DOHH2 (cell line): ENCODE results near the gene TATDN2.

ENCODE experiments used
- H3F3A ChIP-seq: fragments of 200-600 bp; sonication (generic), shearing (Covaris generic); 2 replicates; pipeline ENCODE4 v1.6.0; 2016; ENCODE audit warnings: antibody characterized with exemption, mild to moderate bottlenecking; ENCODE audit not compliant: control insufficient read depth, insufficient read depth
- H3K27ac ChIP-seq: fragments of 200-600 bp; sonication (generic); 2 replicates; pipeline ENCODE4 v1.5.1; 2014; ENCODE audit warnings: low read depth, mild to moderate bottlenecking, low read length, moderate library complexity
- H3K27me3 ChIP-seq: fragments of 200-600 bp; sonication (generic); 2 replicates; pipeline ENCODE4 v1.6.1; 2014; ENCODE audit warnings: mild to moderate bottlenecking, low read length, mixed read lengths; ENCODE audit not compliant: control insufficient read depth
- H3K36me3 ChIP-seq: fragments of 200-600 bp; sonication (generic); 2 replicates; pipeline ENCODE4 v1.6.1; 2014; ENCODE audit warnings: mild to moderate bottlenecking, low read length, moderate library complexity, mixed read lengths; ENCODE audit not compliant: control insufficient read depth
- H3K4me1 ChIP-seq: fragments of 200-600 bp; sonication (generic); 2 replicates; pipeline ENCODE4 v1.6.1; 2014; ENCODE audit warnings: mild to moderate bottlenecking, low read length, mixed read lengths; ENCODE audit not compliant: control insufficient read depth
- H3K4me2 ChIP-seq: fragments of 200-600 bp; sonication (generic); 2 replicates; pipeline ENCODE4 v1.6.0; 2014; ENCODE audit warnings: mild to moderate bottlenecking, low read length, moderate library complexity
- H3K4me3 ChIP-seq: fragments of 200-600 bp; sonication (generic); 2 replicates; pipeline ENCODE4 v1.5.1; 2014; ENCODE audit warnings: mild to moderate bottlenecking, low read length, mixed read lengths
- H3K79me2 ChIP-seq: fragments of 200-600 bp; sonication (generic); 2 replicates; pipeline ENCODE4 v1.6.1; 2014; ENCODE audit warnings: mild to moderate bottlenecking, low read length, mixed read lengths; ENCODE audit not compliant: control insufficient read depth
- H3K9me2 ChIP-seq: fragments of 200-600 bp; sonication (generic); replicated peaks from 2 replicates; pipeline ENCODE4 v1.6.1; 2014; ENCODE audit warnings: mild to moderate bottlenecking, low read length, mixed read lengths; ENCODE audit not compliant: control insufficient read depth
- H3K9me3 ChIP-seq: fragments of 200-600 bp; sonication (generic); 2 replicates; pipeline ENCODE4 v1.6.1; 2014; ENCODE audit warnings: antibody characterized with exemption, low read length, mixed read lengths; ENCODE audit not compliant: control insufficient read depth, insufficient read depth
- H4K20me1 ChIP-seq: fragments of 200-600 bp; sonication (generic); 2 replicates; pipeline ENCODE4 v1.6.0; 2014; ENCODE audit warnings: low read depth, mild to moderate bottlenecking, antibody characterized with exemption, low read length, moderate library complexity; ENCODE audit not compliant: control insufficient read depth, insufficient read depth
- CTCF ChIP-seq: fragments of 200-600 bp; sonication (generic); IDR thresholded peaks from one replicate; pipeline ENCODE4 v1.5.1; 2014; ENCODE audit warnings: antibody characterized with exemption, mild to moderate bottlenecking, low read depth, low read length; ENCODE audit not compliant: poor library complexity, severe bottlenecking
- EZH2phosphoT487 ChIP-seq: fragments of 200-600 bp; sonication (generic); IDR thresholded peaks from 2 replicates; pipeline ENCODE4 v1.6.1; 2017; ENCODE audit warnings: borderline replicate concordance, mild to moderate bottlenecking, antibody characterized with exemption, low read length, moderate library complexity, mixed read lengths

The TATDN2 gene

DNA sequence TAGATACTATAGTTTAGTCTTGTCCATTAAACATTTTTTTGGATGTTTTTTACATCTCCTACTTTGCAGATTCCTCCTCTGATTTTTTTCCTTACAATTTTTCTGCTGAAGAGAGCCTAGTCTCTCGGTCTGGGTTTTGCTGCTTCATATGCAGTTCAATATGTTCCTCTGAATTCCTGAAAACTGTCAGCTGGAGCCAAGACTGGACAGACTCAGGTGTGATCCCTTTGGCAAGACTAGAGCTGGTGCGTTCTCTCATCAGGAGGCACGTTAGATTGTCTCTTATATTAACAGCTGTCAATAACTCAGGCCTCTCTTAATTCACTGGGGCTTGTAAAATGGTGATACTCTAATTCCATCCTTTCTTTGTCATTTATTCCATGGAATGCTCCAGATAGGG, 57.9 kb downstream of the TATDN2 start:
- Histone ChIP-seq H3K4me3 (no peak overlapping the region), H3K9me2 (no peaks in the 10 kb centered on the region), H3K4me1 (peaks cover 3% of the 10 kb centered on the region; the same call in 1 of the 2 replicates), H3K9me3 (no peaks in the 10 kb centered on the region), H3F3A (peaks cover 9% of the 10 kb centered on the region; the same call in 1 of the 2 replicates), H3K27me3 (no peaks in the 10 kb centered on the region), H3K36me3 (peaks cover 76% of the 10 kb centered on the region), H4K20me1 (no peaks in the 10 kb centered on the region), H3K79me2 (no peaks in the 10 kb centered on the region), H3K27ac (no peak overlapping the region), H3K4me2 (no peak overlapping the region)
- TF ChIP-seq CTCF (no peak), EZH2phosphoT487 (no peak)

GRCh38 chr3:10308678-10309077, 60.4 kb downstream of the TATDN2 start:
- Histone ChIP-seq H3K36me3 (peaks cover 78% of the 10 kb centered on the region), H3K4me1 (peaks cover 3% of the 10 kb centered on the region; the same call in 1 of the 2 replicates), H3K27ac (no peak overlapping the region), H3K4me3 (no peak overlapping the region), H3F3A (peaks cover 9% of the 10 kb centered on the region), H4K20me1 (0 out of 2 replicates have a peak, but pooled peaks cover 4% of the 10 kb centered on the region), H3K27me3 (no peaks in the 10 kb centered on the region), H3K9me3 (no peaks in the 10 kb centered on the region), H3K4me2 (no peak overlapping the region), H3K79me2 (no peaks in the 10 kb centered on the region), H3K9me2 (no peaks in the 10 kb centered on the region)
- TF ChIP-seq CTCF (no peak), EZH2phosphoT487 (no peak)

- Histone ChIP-seq H3K27me3 (no peaks in the 10 kb centered on the region), H3K4me2 (no peak overlapping the region), H3F3A (peaks cover 9% of the 10 kb centered on the region), H3K27ac (no peak overlapping the region), H3K4me1 (peaks cover 3% of the 10 kb centered on the region; the same call in 1 of the 2 replicates), H3K9me2 (no peaks in the 10 kb centered on the region), H3K4me3 (no peak overlapping the region), H3K79me2 (no peaks in the 10 kb centered on the region), H3K36me3 (peaks cover 75% of the 10 kb centered on the region), H4K20me1 (0 out of 2 replicates have a peak, but pooled peaks cover 4% of the 10 kb centered on the region), H3K9me3 (no peaks in the 10 kb centered on the region)
- TF ChIP-seq EZH2phosphoT487 (no peak), CTCF (no peak)
Observed at GRCh38 chr3:10309736-10310135, 61.5 kb downstream of the TATDN2 start.
